ENCODE measurements around the gene ARRDC4. TPM values are rescaled to one million over a fixed set of nuclear protein-coding genes. Genes with fewer than 3 reads are reported as not detected.

The ARRDC4 gene
- total RNA-seq, 2 experiments from 2014 or later = 0.42 TPM

- ChIA-PET POLR2A (no interaction called here), CTCF (no interaction called here)
These were observed 33.7 kb downstream of the ARRDC4 start for GRCh38 chr15:97994236-97994635.

- CTCF ChIA-PET = no interaction called here
These were observed 34.7 kb downstream of the ARRDC4 start for GRCh38 chr15:97995192-97995591.

GRCh38 chr15:97995881-97996603, 35.5 kb downstream of the ARRDC4 start:
- CTCF ChIA-PET = no interaction called here

More at GRCh38 chr15:97995192-97995591, 34.7 kb downstream of the ARRDC4 start:
- POLR2A ChIA-PET = no interaction called here

GRCh38 chr15:97998307-97999071, 38.0 kb downstream of the ARRDC4 start:
- CTCF ChIA-PET = no interaction called here
- POLR2A ChIA-PET = no interaction called here

More at GRCh38 chr15:97995881-97996603, 35.5 kb downstream of the ARRDC4 start:
- POLR2A ChIA-PET = no interaction called here

- POLR2A ChIA-PET = no interaction called here
- CTCF ChIA-PET = interaction anchor here (0.7 kb wide), 1 partner anchor 174 kb away, joined by 3 read pairs; no protein-coding TSS in a partner anchor
These were observed 40.0 kb downstream of the ARRDC4 start for GRCh38 chr15:98000249-98001203.

- ChIA-PET POLR2A (no interaction called here), CTCF (no interaction called here)
These were observed 41.2 kb downstream of the ARRDC4 start for GRCh38 chr15:98001663-98002194.

GRCh38 chr15:98002419-98002818, 41.9 kb downstream of the ARRDC4 start:
- POLR2A ChIA-PET = no interaction called here

GRCh38 chr15:98002866-98003265, 42.4 kb downstream of the ARRDC4 start:
- POLR2A ChIA-PET = no interaction called here
- CTCF ChIA-PET = interaction anchor here (0.6 kb wide), 1 partner anchor 1583 kb away, joined by 3 read pairs; no protein-coding TSS in a partner anchor

More at GRCh38 chr15:98002419-98002818, 41.9 kb downstream of the ARRDC4 start:
- CTCF ChIA-PET = interaction anchor here (0.6 kb wide), 1 partner anchor 1583 kb away, joined by 3 read pairs; no protein-coding TSS in a partner anchor

GRCh38 chr15:98003518-98003917, 43.0 kb downstream of the ARRDC4 start:
- ChIA-PET POLR2A (no interaction called here), CTCF (no interaction called here)

- ChIA-PET CTCF (no interaction called here), POLR2A (no interaction called here)
These were observed 43.5 kb downstream of the ARRDC4 start for GRCh38 chr15:98003996-98004395.

GRCh38 chr15:98005659-98006058, 45.2 kb downstream of the ARRDC4 start:
- ChIA-PET CTCF (no interaction called here), POLR2A (no interaction called here)

- ChIA-PET CTCF (no interaction called here), POLR2A (no interaction called here)
These were observed 48.7 kb downstream of the ARRDC4 start for GRCh38 chr15:98009169-98009568.

- CTCF ChIA-PET = no interaction called here
- POLR2A ChIA-PET = interaction anchor here (0.6 kb wide), 1 partner anchor 33 kb away, joined by 3 read pairs; no protein-coding TSS in a partner anchor
These were observed 49.5 kb downstream of the ARRDC4 start for GRCh38 chr15:98009971-98010370.

GRCh38 chr15:98012354-98012753, 51.9 kb downstream of the ARRDC4 start:
- ChIA-PET POLR2A (no interaction called here), CTCF (no interaction called here)

GRCh38 chr15:98013631-98014030, 53.1 kb downstream of the ARRDC4 start:
- POLR2A ChIA-PET = no interaction called here
- CTCF ChIA-PET = no interaction called here

- ChIA-PET CTCF (no interaction called here), POLR2A (no interaction called here)
These were observed 56.9 kb downstream of the ARRDC4 start for GRCh38 chr15:98017150-98017964.

GRCh38 chr15:98018761-98019351, 58.4 kb downstream of the ARRDC4 start:
- ChIA-PET POLR2A (no interaction called here), CTCF (no interaction called here)

Data from activated CD8-positive, alpha-beta memory T cell treated with anti-CD3 and anti-CD28 coated beads for 36 hours (primary cell).